IMR-90 (cell line): ENCODE data around the gene TKFC. TPM values are rescaled to one million over a fixed set of nuclear protein-coding genes. Genes with fewer than 3 reads are reported as not detected.

Source experiments
- ATAC-seq: fragments of 200-7000 bp; cut with Tn5 transposase; 2 replicates; pipeline ENCODE4 v1.9.1; 2020; ENCODE audit warnings: low read depth, mild to moderate bottlenecking, moderate library complexity
- BruUV-seq: library from RNA; stranded (reverse); fragments of 400-500 nt; replicated peaks from 2 replicates; lab custom pipeline; 2021; lab: Mats Ljungman, UMichigan
- CTCF ChIA-PET: fragments of 300-600 bp; formaldehyde crosslinking; extraction: SDS; loops from one replicate; lab custom pipeline; 2021; ENCODE audit warnings: antibody characterized with exemption; lab: Yijun Ruan, JAX
- POLR2A ChIA-PET: fragments of 300-600 bp; sonication (Branson Sonifier 250); formaldehyde crosslinking; loops from one replicate; lab custom pipeline; 2022; ENCODE audit warnings: antibody characterized with exemption; ENCODE audit not compliant: unreplicated experiment; lab: Charles Lee
- DNase-seq: peaks from one replicate; pipeline ENCODE4 v3.0.0; 2013
- H2AFZ ChIP-seq: replicated peaks from 2 replicates; pipeline ENCODE3; 2013; ENCODE audit warnings: low read length, mild to moderate bottlenecking; ENCODE audit not compliant: poor library complexity
- H2AK5ac ChIP-seq: 2 replicates; pipeline ENCODE4 v1.6.1; 2013; ENCODE audit warnings: low read depth, low read length, inconsistent platforms
- H2AK9ac ChIP-seq: replicated peaks from 2 replicates; pipeline ENCODE3; 2013; ENCODE audit warnings: mild to moderate bottlenecking, low read depth, low read length, moderate library complexity; ENCODE audit not compliant: poor library complexity
- H2BK120ac ChIP-seq: 2 replicates; pipeline ENCODE4 v1.6.1; 2013; ENCODE audit warnings: low read depth, low read length, inconsistent platforms
- H2BK15ac ChIP-seq: 3 replicates; pipeline ENCODE4 v1.6.1; 2013; ENCODE audit warnings: low read depth, low read length, inconsistent platforms
- H2BK20ac ChIP-seq: 2 replicates; pipeline ENCODE4 v1.6.1; 2013; ENCODE audit warnings: low read depth, mild to moderate bottlenecking, inconsistent platforms, low read length, moderate library complexity
- H2BK5ac ChIP-seq: 2 replicates; pipeline ENCODE4 v1.6.1; 2013; ENCODE audit warnings: mild to moderate bottlenecking, low read depth, low read length, inconsistent platforms; ENCODE audit not compliant: poor library complexity, severe bottlenecking
- H3K14ac ChIP-seq: replicated peaks from 2 replicates; pipeline ENCODE4 v1.6.1; 2013; ENCODE audit warnings: low read depth, low read length, inconsistent platforms
- H3K18ac ChIP-seq: 2 replicates; pipeline ENCODE4 v1.6.1; 2013; ENCODE audit warnings: low read depth, low read length, control low read depth
- H3K23ac ChIP-seq: 2 replicates; pipeline ENCODE4 v1.6.1; 2013; ENCODE audit warnings: low read depth, low read length, inconsistent platforms
- H3K27ac ChIP-seq: 2 replicates; pipeline ENCODE4 v1.5.1; 2013; ENCODE audit warnings: mild to moderate bottlenecking, control low read depth, low read length; ENCODE audit not compliant: insufficient read depth
- H3K27me3 ChIP-seq: 2 replicates; pipeline ENCODE4 v1.6.1; 2013; ENCODE audit warnings: low read length; ENCODE audit not compliant: control insufficient read depth, insufficient read depth
- H3K36me3 ChIP-seq: 2 replicates; pipeline ENCODE4 v1.6.1; 2013; ENCODE audit warnings: low read length, mixed read lengths; ENCODE audit not compliant: control insufficient read depth, insufficient read depth
- H3K4ac ChIP-seq: 2 replicates; pipeline ENCODE4 v1.6.1; 2013; ENCODE audit warnings: low read depth, low read length, inconsistent platforms
- H3K4me1 ChIP-seq: 2 replicates; pipeline ENCODE4 v1.6.1; 2013; ENCODE audit warnings: low read length, mixed read lengths; ENCODE audit not compliant: control insufficient read depth, insufficient read depth
- H3K4me2 ChIP-seq: 2 replicates; pipeline ENCODE4 v1.6.1; 2013; ENCODE audit warnings: low read depth, mild to moderate bottlenecking, control low read depth, low read length, moderate library complexity
- H3K4me3 ChIP-seq: 2 replicates; pipeline ENCODE4 v1.5.1; 2013; ENCODE audit warnings: low read depth, mild to moderate bottlenecking, control low read depth, low read length, moderate library complexity; ENCODE audit not compliant: insufficient read depth
- H3K56ac ChIP-seq: 2 replicates; pipeline ENCODE4 v1.6.1; 2013; ENCODE audit warnings: low read length, inconsistent platforms; ENCODE audit not compliant: insufficient read depth; ENCODE audit errors: extremely low read depth
- H3K79me1 ChIP-seq, 2 experiments: 2 replicates each; pipeline ENCODE4 v1.6.1; 2013; ENCODE audit warnings: low read length in 2 of 2, inconsistent platforms in 1 of 2, low read depth in 1 of 2
- H3K9ac ChIP-seq: 2 replicates; pipeline ENCODE4 v1.6.1; 2013; ENCODE audit warnings: low read depth, low read length, control low read depth
- H3K9me1 ChIP-seq: 2 replicates; pipeline ENCODE4 v1.6.1; 2013; ENCODE audit warnings: low read length, inconsistent platforms; ENCODE audit not compliant: insufficient read depth
- H3K9me3 ChIP-seq: 2 replicates; pipeline ENCODE4 v1.6.1; 2013; ENCODE audit warnings: low read length; ENCODE audit not compliant: control insufficient read depth, insufficient read depth
- H4K20me1 ChIP-seq: 2 replicates; pipeline ENCODE4 v1.6.1; 2013; ENCODE audit warnings: low read length, inconsistent platforms; ENCODE audit not compliant: insufficient read depth
- H4K5ac ChIP-seq: 2 replicates; pipeline ENCODE4 v1.6.1; 2013; ENCODE audit warnings: mild to moderate bottlenecking, low read depth, low read length, control low read depth
- H4K8ac ChIP-seq, 2 experiments: 2 replicates each; pipeline ENCODE4 v1.6.1; 2013; ENCODE audit warnings: low read depth in 2 of 2, low read length in 2 of 2, control low read depth in 1 of 2, inconsistent platforms in 1 of 2
- H4K91ac ChIP-seq: 2 replicates; pipeline ENCODE4 v1.6.1; 2013; ENCODE audit warnings: low read depth, low read length, inconsistent platforms; ENCODE audit not compliant: insufficient read depth
- CHD1 ChIP-seq: IDR thresholded peaks from 2 replicates; pipeline ENCODE4 v1.6.1; 2012; ENCODE audit warnings: low read depth, low read length, improper control_type of control experiment
- FOS ChIP-seq: fragments of 150-350 bp; IDR thresholded peaks from 2 replicates; pipeline ENCODE4 v1.6.1; 2016; ENCODE audit warnings: low read depth, low read length
- MAFK ChIP-seq: IDR thresholded peaks from 2 replicates; pipeline ENCODE4 v1.6.1; 2012; ENCODE audit warnings: low read depth, low read length, improper control_type of control experiment
- NFE2L2 ChIP-seq: fragments of 150-350 bp; IDR thresholded peaks from 2 replicates; pipeline ENCODE4 v1.6.1; 2016; ENCODE audit warnings: low read depth, mild to moderate bottlenecking, low read length
- RCOR1 ChIP-seq: IDR thresholded peaks from 2 replicates; pipeline ENCODE4 v1.6.1; 2012; ENCODE audit warnings: mild to moderate bottlenecking, low read length, improper control_type of control experiment; ENCODE audit not compliant: insufficient replicate concordance
- RFX5 ChIP-seq: IDR thresholded peaks from 2 replicates; pipeline ENCODE4 v1.8.0; 2012; ENCODE audit warnings: low read depth, mild to moderate bottlenecking, low read length, moderate library complexity
- WGBS, 2 experiments: methylation state at CpG; one replicate each; pipeline versions ENCODE4 v1.1.5 to v1.1.7; 2013; ENCODE audit warnings: missing lambda C conversion rate in 2 of 2; ENCODE audit not compliant: insufficient read length in 1 of 2; ENCODE audit errors: extremely low coverage in 2 of 2; 5-methylcytosine and 5-hydroxymethylcytosine counted together
- dilution Hi-C: fragments of 300-500 bp; cut with HindIII; formaldehyde crosslinking; loops from one replicate; pipeline ENCODE4 v1.14.3; 2018; ENCODE audit warnings: low sequenced_read_pairs; ENCODE audit not compliant: unreplicated experiment
- in situ Hi-C: fragments of 300-500 bp; cut with MboI; formaldehyde crosslinking; loops from 3 replicates; pipeline ENCODE4 v1.14.3; 2019; ENCODE audit warnings: low sequenced_read_pairs, inconsistent platforms, mixed read lengths
- intact Hi-C: fragments of 100-400 bp; cut with micrococcal nuclease; formaldehyde crosslinking; loops from 2 replicates; pipeline ENCODE4 v1.10.0; 2022
- polyA plus RNA-seq, 3 experiments: library from polyadenylated mRNA; depleted of rRNA; stranded (reverse); fragments of >200 nt; gene quantifications; 2 replicates each; pipeline ENCODE4 v1.2.3, GENCODE V29; 2012; ENCODE audit warnings: low replicate concordance in 1 of 3
- total RNA-seq: library from RNA; depleted of rRNA; stranded (reverse); fragments of >200 nt; gene quantifications from 2 replicates; pipeline ENCODE4 v1.2.3, GENCODE V29; 2012
- TF ChIP-seq, protein P1 (sequence below): conservative IDR thresholded peaks from 2 replicates; pipeline ENCODE4 v1.5.1; 2012; ENCODE audit warnings: mild to moderate bottlenecking, low read depth, low read length, improper control_type of control experiment

The TKFC gene
- total and polyA plus RNA-seq, 2 of the 4 experiments (the other 2 are of a cell fraction), result 10.4 to 30.8 TPM

DNA sequence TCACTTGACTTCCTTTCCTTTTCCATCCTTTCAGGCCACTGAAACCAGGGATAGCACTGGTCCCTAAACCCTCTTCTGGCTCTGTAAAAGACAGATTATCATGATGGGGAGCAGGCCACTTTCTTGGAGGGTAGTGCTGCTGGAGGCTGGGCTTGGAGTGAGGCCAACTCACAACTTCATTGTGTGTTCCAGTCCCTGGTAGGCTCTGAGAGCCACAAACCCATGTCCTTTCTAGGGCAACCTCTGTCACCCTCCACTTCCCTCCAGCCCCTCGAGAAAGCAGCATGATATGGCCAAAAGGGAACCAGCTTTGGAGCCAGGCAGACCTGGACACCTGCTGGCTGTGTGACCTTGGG lies 2.3 kb downstream of the TKFC start:
- in situ Hi-C loops, result loop anchor here (5.0 kb wide), 1 partner anchor 52 kb away; no protein-coding TSS in a partner anchor
- TF ChIP-seq RCOR1 (no peak), CHD1 (no peak), MAFK (no peak), RFX5 (no peak), FOS (no peak), NFE2L2 (no peak)
- TF ChIP-seq, protein P1, sequence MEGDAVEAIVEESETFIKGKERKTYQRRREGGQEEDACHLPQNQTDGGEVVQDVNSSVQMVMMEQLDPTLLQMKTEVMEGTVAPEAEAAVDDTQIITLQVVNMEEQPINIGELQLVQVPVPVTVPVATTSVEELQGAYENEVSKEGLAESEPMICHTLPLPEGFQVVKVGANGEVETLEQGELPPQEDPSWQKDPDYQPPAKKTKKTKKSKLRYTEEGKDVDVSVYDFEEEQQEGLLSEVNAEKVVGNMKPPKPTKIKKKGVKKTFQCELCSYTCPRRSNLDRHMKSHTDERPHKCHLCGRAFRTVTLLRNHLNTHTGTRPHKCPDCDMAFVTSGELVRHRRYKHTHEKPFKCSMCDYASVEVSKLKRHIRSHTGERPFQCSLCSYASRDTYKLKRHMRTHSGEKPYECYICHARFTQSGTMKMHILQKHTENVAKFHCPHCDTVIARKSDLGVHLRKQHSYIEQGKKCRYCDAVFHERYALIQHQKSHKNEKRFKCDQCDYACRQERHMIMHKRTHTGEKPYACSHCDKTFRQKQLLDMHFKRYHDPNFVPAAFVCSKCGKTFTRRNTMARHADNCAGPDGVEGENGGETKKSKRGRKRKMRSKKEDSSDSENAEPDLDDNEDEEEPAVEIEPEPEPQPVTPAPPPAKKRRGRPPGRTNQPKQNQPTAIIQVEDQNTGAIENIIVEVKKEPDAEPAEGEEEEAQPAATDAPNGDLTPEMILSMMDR, result no peak
- no peak overlapping the region for H3K23ac ChIP-seq
- ATAC-seq (no peak), DNase-seq (no peak)
- peaks cover 6% of the 10 kb centered on the region; the same call in 1 of the 2 replicates for H3K36me3 ChIP-seq
- peaks cover 6% of the 10 kb centered on the region for H3K9me1 ChIP-seq
- no peak overlapping the region for H3K4ac ChIP-seq
- no peak overlapping the region for H3K56ac ChIP-seq
- H2BK120ac ChIP-seq, result no peak overlapping the region
- no peak overlapping the region for H3K4me3 ChIP-seq
- dilution Hi-C loops, result no loop called here
- H3K4me1 ChIP-seq, result peaks cover 14% of the 10 kb centered on the region
- H2BK15ac ChIP-seq, result no peak overlapping the region
- no peak overlapping the region for H3K27ac ChIP-seq
- H3K79me1 ChIP-seq, result peaks cover 7 to 28% of the 10 kb centered on the region in 2 experiments
- intact Hi-C loops, result loop anchor here (10.0 kb wide), 1 partner anchor 299 kb away; no protein-coding TSS in a partner anchor
- no peak overlapping the region for H2BK5ac ChIP-seq
- H3K9ac ChIP-seq, result no peak overlapping the region
- H3K9me3 ChIP-seq, result no peaks in the 10 kb centered on the region
- H4K91ac ChIP-seq, result no peak overlapping the region
- peak overlapping the region; percentile 43 for H2AK5ac ChIP-seq
- H2AFZ ChIP-seq, result peak overlapping the region; percentile 65
- no peak overlapping the region for H2BK20ac ChIP-seq
- no peaks in the 10 kb centered on the region for H3K27me3 ChIP-seq
- no peak overlapping the region for H3K18ac ChIP-seq
- H4K5ac ChIP-seq, result 0 out of 2 replicates have a peak overlapping the region, but pooled peaks have one; percentile 2
- no peak overlapping the region for H3K4me2 ChIP-seq
- peaks cover 16% of the 10 kb centered on the region for H4K20me1 ChIP-seq
- H4K8ac ChIP-seq, result peak overlapping the region in 1 of 2 experiments; percentile 3; a peak in 2 of 4 replicates
- whole genome bisulfite sequencing, 2 experiments, result no CpG with 5 or more reads among the region's 1 CpG
- H2AK9ac ChIP-seq, result peak overlapping the region; percentile 73
- ChIA-PET CTCF (interaction anchor here (1.0 to 4.8 kb wide), 4 partner anchors 26 to 66 kb away, joined by 7 to 72 read pairs (median 14); partner anchors contain the start of genes CYB561A3, TMEM138 and TMEM216), POLR2A (no interaction called here)
- H3K14ac ChIP-seq, result no peak overlapping the region
- BruUV-seq, result no TSS peak
